SK-N-SH (cell line): Measurements from ENCODE around the gene ABCG1.

ENCODE experiments used
- CTCF ChIP-seq: fragments of 200-600 bp; sonication (generic); IDR thresholded peaks from 2 replicates; pipeline ENCODE4 v1.6.1; 2017; ENCODE audit warnings: antibody characterized with exemption, mild to moderate bottlenecking, moderate library complexity
- FOXJ3 ChIP-seq: sonication (generic); formaldehyde crosslinking; IDR thresholded peaks from 2 replicates; pipeline ENCODE4 v1.5.1; 2020; ENCODE audit warnings: mild to moderate bottlenecking, missing genetic modification reagents
- JUND ChIP-seq: IDR thresholded peaks from 2 replicates; pipeline ENCODE4 v1.4.0; 2012
- POLR2AphosphoS5 ChIP-seq: IDR thresholded peaks from 2 replicates; pipeline ENCODE4 v1.6.1; 2012; ENCODE audit warnings: low read depth, low read length
- TAF1 ChIP-seq: IDR thresholded peaks from 2 replicates; pipeline ENCODE4 v1.6.1; 2012; ENCODE audit warnings: low read depth, mild to moderate bottlenecking, low read length, moderate library complexity, borderline replicate concordance
- YY1 ChIP-seq: IDR thresholded peaks from 2 replicates; pipeline ENCODE4 v1.4.0; 2012; ENCODE audit warnings: low read depth, mild to moderate bottlenecking

DNA sequence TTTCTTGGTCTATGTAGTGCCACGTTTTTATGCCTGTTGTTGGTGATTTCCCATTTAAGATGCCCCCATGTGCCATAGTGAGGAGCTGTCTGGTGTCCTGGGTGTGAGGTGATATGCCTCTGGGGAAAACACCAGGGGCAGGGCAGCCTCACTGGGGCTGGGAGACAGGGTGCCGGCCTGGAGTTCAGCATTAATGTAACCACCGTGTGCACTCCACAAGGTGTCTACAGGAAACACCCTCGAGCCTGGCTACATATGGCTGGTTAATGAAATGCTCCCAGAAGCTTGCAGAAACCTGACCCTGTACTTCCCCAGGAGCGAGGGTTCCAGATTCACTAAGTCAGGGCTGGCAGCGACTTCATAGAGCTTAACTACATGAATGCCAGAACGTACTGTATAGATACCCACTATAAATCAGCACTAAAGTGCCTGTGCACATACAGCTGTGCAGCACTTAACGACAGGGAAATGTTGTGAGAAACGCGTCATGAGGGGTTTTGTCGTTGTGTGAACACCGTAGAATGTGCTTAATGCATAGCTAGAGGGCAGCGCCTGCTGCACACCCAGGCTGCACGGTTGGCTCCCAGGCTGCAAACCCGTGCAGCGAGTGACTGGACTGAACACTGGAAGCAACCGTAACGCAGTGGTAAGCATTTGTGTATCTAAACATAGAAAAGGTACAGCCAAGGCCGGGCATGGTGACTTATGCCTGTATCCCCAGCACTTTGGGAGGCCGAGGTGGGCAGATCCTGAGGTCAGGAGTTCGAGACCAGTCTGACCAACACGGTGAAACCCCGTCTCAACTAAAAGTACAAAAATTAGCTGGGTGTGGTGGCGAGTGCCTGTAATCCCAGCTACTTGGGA, 121.5 kb downstream of the ABCG1 start:
- TF ChIP-seq POLR2AphosphoS5 (no peak), JUND (no peak), CTCF (no peak), YY1 (no peak), FOXJ3 (CRISPR knock-in tag) (no peak), TAF1 (no peak)
